A673 (cell line): ENCODE measurements around the gene AP1AR. TPM values are rescaled to one million over a fixed set of nuclear protein-coding genes. Genes with fewer than 3 reads are reported as not detected.

Source experiments
- BruUV-seq: library from RNA; stranded (reverse); fragments of 400-500 nt; replicated peaks from 2 replicates; lab custom pipeline; 2021; lab: Mats Ljungman, UMichigan
- CTCF ChIA-PET: fragments of 300-600 bp; sonication (Branson Sonifier 250); formaldehyde crosslinking; loops from one replicate; lab custom pipeline; 2022; ENCODE audit warnings: antibody characterized with exemption; lab: Charles Lee
- POLR2A ChIA-PET: fragments of 300-600 bp; sonication (Branson Sonifier 250); formaldehyde crosslinking; loops from one replicate; lab custom pipeline; 2022; ENCODE audit warnings: antibody characterized with exemption; ENCODE audit not compliant: low non-redundant PET; lab: Charles Lee
- DNase-seq: peaks from one replicate; pipeline ENCODE4 v3.0.0-alpha.2; 2015; ENCODE audit warnings: low spot score
- H3K27ac ChIP-seq: fragments of 200-600 bp; sonication (generic); 2 replicates; pipeline ENCODE4 v1.5.1; 2016; ENCODE audit warnings: mixed run types, low read depth, mild to moderate bottlenecking, mixed read lengths, antibody characterized with exemption, low read length; ENCODE audit not compliant: poor library complexity, severe bottlenecking
- H3K27me3 ChIP-seq: fragments of 200-600 bp; sonication (generic); replicated peaks from 2 replicates; pipeline ENCODE4 v1.6.1; 2017; ENCODE audit warnings: mixed run types, low read depth, mild to moderate bottlenecking, mixed read lengths, antibody characterized with exemption, low read length; ENCODE audit not compliant: insufficient read depth, poor library complexity
- H3K36me3 ChIP-seq: fragments of 200-600 bp; sonication (generic); 2 replicates; pipeline ENCODE4 v1.6.1; 2016; ENCODE audit warnings: mixed run types, mild to moderate bottlenecking, mixed read lengths, antibody characterized with exemption, low read length; ENCODE audit not compliant: insufficient read depth, poor library complexity, severe bottlenecking
- H3K4me1 ChIP-seq: fragments of 200-600 bp; sonication (generic); 2 replicates; pipeline ENCODE4 v1.6.1; 2017; ENCODE audit warnings: mixed run types, mild to moderate bottlenecking, mixed read lengths, antibody characterized with exemption, low read length; ENCODE audit not compliant: insufficient read depth, poor library complexity, severe bottlenecking
- H3K4me3 ChIP-seq: fragments of 200-600 bp; sonication (generic); 2 replicates; pipeline ENCODE4 v1.5.1; 2016; ENCODE audit warnings: low read depth, mixed run types, mild to moderate bottlenecking, mixed read lengths, low read length; ENCODE audit not compliant: poor library complexity, severe bottlenecking
- H3K9me3 ChIP-seq: fragments of 200-600 bp; sonication (generic); 2 replicates; pipeline ENCODE4 v1.6.1; 2016; ENCODE audit warnings: mixed run types, low read depth, mild to moderate bottlenecking, mixed read lengths, antibody characterized with exemption, low read length; ENCODE audit not compliant: poor library complexity, severe bottlenecking
- CTCF ChIP-seq: fragments of 300-800, 200-600 bp; sonication (generic); conservative IDR thresholded peaks from 2 replicates; pipeline ENCODE4 v1.5.1; 2017; ENCODE audit warnings: low read depth, mild to moderate bottlenecking, antibody characterized with exemption, low read length, moderate library complexity, mixed read lengths
- EZH2 ChIP-seq: fragments of 200-600 bp; sonication (generic); IDR thresholded peaks from 2 replicates; pipeline ENCODE4 v1.6.1; 2017; ENCODE audit warnings: borderline replicate concordance, low read depth, mild to moderate bottlenecking, mixed read lengths, antibody characterized with exemption, low read length; ENCODE audit not compliant: poor library complexity, severe bottlenecking
- intact Hi-C: fragments of 100-400 bp; cut with micrococcal nuclease; formaldehyde crosslinking; loops from one replicate; pipeline ENCODE4 v1.10.0; 2022; ENCODE audit not compliant: unreplicated experiment
- total RNA-seq: library from RNA; stranded (reverse); gene quantifications from 2 replicates; pipeline ENCODE4 v1.2.3, GENCODE V29; 2021

The AP1AR gene
- total RNA-seq, 1 experiment from 2014 or later: 24.9 TPM

- Histone ChIP-seq H3K27ac (no peak overlapping the region), H3K9me3 (no peaks in the 10 kb centered on the region), H3K36me3 (no peaks in the 10 kb centered on the region), H3K4me1 (no peaks in the 10 kb centered on the region), H3K27me3 (no peaks in the 10 kb centered on the region), H3K4me3 (no peak overlapping the region)
- DNase-seq: no peak
- ChIA-PET CTCF (no interaction called here), POLR2A (no interaction called here)
- TF ChIP-seq CTCF: no peak
- no peak for TF ChIP-seq EZH2
- intact Hi-C loops: no loop called here
- BruUV-seq: no TSS peak
These were observed 25.5 kb downstream of the AP1AR start for GRCh38 chr4:112257098-112257497.

- no peak overlapping the region for H3K4me3 ChIP-seq
- intact Hi-C loops: no loop called here
- no peaks in the 10 kb centered on the region for H3K27me3 ChIP-seq
- peak; percentile 62 for TF ChIP-seq CTCF
- no peak for TF ChIP-seq EZH2
- CTCF ChIA-PET: no interaction called here
- H3K36me3 ChIP-seq: no peaks in the 10 kb centered on the region
- DNase-seq: peak; percentile 28
- H3K27ac ChIP-seq: no peak overlapping the region
- BruUV-seq: no TSS peak
- no peaks in the 10 kb centered on the region for H3K9me3 ChIP-seq
- H3K4me1 ChIP-seq: no peaks in the 10 kb centered on the region
- POLR2A ChIA-PET: no interaction called here
These were observed 35.2 kb downstream of the AP1AR start for GRCh38 chr4:112266823-112267222.

GRCh38 chr4:112270051-112270450 lies 38.5 kb downstream of the AP1AR start:
- ChIA-PET CTCF (no interaction called here), POLR2A (no interaction called here)
- no peaks in the 10 kb centered on the region for H3K9me3 ChIP-seq
- intact Hi-C loops: no loop called here
- no peak for TF ChIP-seq EZH2
- TF ChIP-seq CTCF: no peak
- H3K4me1 ChIP-seq: no peaks in the 10 kb centered on the region
- DNase-seq: no peak
- no TSS peak for BruUV-seq
- H3K4me3 ChIP-seq: no peak overlapping the region
- no peaks in the 10 kb centered on the region for H3K27me3 ChIP-seq
- H3K27ac ChIP-seq: no peak overlapping the region
- no peaks in the 10 kb centered on the region for H3K36me3 ChIP-seq
